Prostate gland (tissue), 2 donors: ENCODE measurements around the gene LAPTM4A. TPM values are rescaled to one million over a fixed set of nuclear protein-coding genes. Genes with fewer than 3 reads are reported as not detected.

Source experiments
- DNase-seq: peaks from one replicate; pipeline ENCODE4 v3.0.0-alpha.2; 2019; ENCODE audit warnings: low spot score
- H3K27ac ChIP-seq, 2 donors: fragments of 200-600 bp; sonication (generic); 2 replicates each; pipeline ENCODE4 v1.5.1; 2017 to 2019
- H3K27me3 ChIP-seq: fragments of 200-600 bp; sonication (generic); replicated peaks from 2 replicates; pipeline ENCODE4 v1.5.1; 2019; ENCODE audit not compliant: insufficient read depth
- H3K36me3 ChIP-seq, 2 donors: fragments of 200-600 bp; sonication (generic); 1 replicate in 1 of 2; 2 replicates in 1 of 2; pipeline versions ENCODE4 v1.5.1 to v1.8.1; 2017 to 2019
- H3K4me1 ChIP-seq: fragments of 200-600 bp; sonication (generic); replicated peaks from 2 replicates; pipeline ENCODE4 v1.5.1; 2019
- H3K4me3 ChIP-seq, 2 donors: fragments of 200-600 bp; sonication (generic); 2 replicates each; pipeline ENCODE4 v1.5.1; 2017 to 2019
- H3K9me3 ChIP-seq: fragments of 200-600 bp; sonication (generic); 2 replicates; pipeline ENCODE4 v1.5.1; 2017
- CTCF ChIP-seq, 4 experiments: fragments of 200-600 bp in 2 of 4; fragments of 450-650 bp in 2 of 4; sonication (generic) in 2 of 4; IDR thresholded peaks; 1 replicate in 3 of 4; 2 replicates in 1 of 4; pipeline ENCODE4 v1.5.1; 2016 to 2019; ENCODE audit warnings: antibody characterized with exemption in 4 of 4, mild to moderate bottlenecking in 2 of 4, moderate library complexity in 2 of 4
- POLR2A ChIP-seq: fragments of 450-650 bp; IDR thresholded peaks from one replicate; pipeline ENCODE4 v1.6.1; 2016; ENCODE audit warnings: antibody characterized with exemption, mild to moderate bottlenecking
- POLR2AphosphoS5 ChIP-seq: sonication (generic); formaldehyde crosslinking; IDR thresholded peaks from one replicate; pipeline ENCODE4 v1.6.1; 2017; ENCODE audit warnings: antibody characterized with exemption
- WGBS: methylation state at CpG from one replicate; pipeline ENCODE4 v1.1.5; 2018; 5-methylcytosine and 5-hydroxymethylcytosine counted together
- intact Hi-C: fragments of 100-400 bp; cut with DNase I; formaldehyde crosslinking; loops from one replicate; pipeline ENCODE4 v1.14.2; 2022
- total RNA-seq, 2 donors: library from RNA; depleted of rRNA; stranded (reverse); fragments of >200 nt; gene quantifications; one replicate each; pipeline ENCODE4 v1.1.0, GENCODE V29; 2016

Gene LAPTM4A
- total RNA-seq, 2 donors from 2014 or later: 142 to 340 TPM

- no peaks in the 10 kb centered on the region for H3K9me3 ChIP-seq
- H3K27ac ChIP-seq: no peak overlapping the region
- no peaks in the 10 kb centered on the region for H3K36me3 ChIP-seq
- DNase-seq: no peak
- H3K27me3 ChIP-seq: no peaks in the 10 kb centered on the region
- TF ChIP-seq POLR2A (no peak), POLR2AphosphoS5 (no peak), CTCF (IDR thresholded peaks at IDR 0.05) (no peak)
- no peaks in the 10 kb centered on the region for H3K4me1 ChIP-seq
- intact Hi-C loops: no loop called here
- 79% methylated on average over 11 of the region's 11 CpGs for WGBS
- H3K4me3 ChIP-seq: no peak overlapping the region
Measured at GRCh38 chr2:20062615-20063545, 11.5 kb upstream of the LAPTM4A start.

- H3K9me3 ChIP-seq: no peaks in the 10 kb centered on the region
- 91% methylated on average over 5 of the region's 5 CpGs for WGBS
- no peak for DNase-seq
- TF ChIP-seq POLR2A (no peak), POLR2AphosphoS5 (no peak), CTCF (IDR thresholded peaks at IDR 0.05) (no peak)
- no peaks in the 10 kb centered on the region for H3K4me1 ChIP-seq
- H3K36me3 ChIP-seq: no peaks in the 10 kb centered on the region
- no peak overlapping the region for H3K27ac ChIP-seq
- no peaks in the 10 kb centered on the region for H3K27me3 ChIP-seq
- H3K4me3 ChIP-seq: no peak overlapping the region
- intact Hi-C loops: no loop called here
Measured at GRCh38 chr2:20061940-20062339, 10.5 kb upstream of the LAPTM4A start.

DNA sequence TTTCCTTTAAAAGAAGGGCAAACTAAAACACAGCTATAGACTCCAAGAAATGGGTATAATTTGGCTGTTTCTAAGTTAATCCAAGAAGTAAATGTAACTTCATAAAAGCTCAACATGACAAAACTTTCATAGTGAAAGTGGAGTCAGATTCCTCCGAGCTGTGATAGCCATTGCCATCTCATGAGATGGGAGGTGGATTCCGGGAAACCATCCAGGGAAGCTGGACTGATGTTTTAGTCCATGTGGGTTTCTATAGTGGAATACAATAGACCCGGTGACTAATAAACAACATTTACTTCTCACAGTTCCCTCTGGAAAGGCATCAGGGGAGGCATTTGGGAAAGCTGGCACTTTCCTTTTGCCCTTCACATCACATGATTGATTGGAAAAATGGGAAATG lies 10.0 kb upstream of the LAPTM4A start:
- 79% methylated on average over 3 of the region's 3 CpGs for WGBS

GRCh38 chr2:20060106-20060505 lies 8.7 kb upstream of the LAPTM4A start:
- no peaks in the 10 kb centered on the region for H3K36me3 ChIP-seq
- no peaks in the 10 kb centered on the region for H3K9me3 ChIP-seq
- no peaks in the 10 kb centered on the region for H3K27me3 ChIP-seq
- intact Hi-C loops: no loop called here
- WGBS: 100% methylated on average over 1 of the region's 1 CpG
- DNase-seq: no peak
- no peak overlapping the region for H3K27ac ChIP-seq
- no peak overlapping the region for H3K4me3 ChIP-seq
- TF ChIP-seq CTCF (IDR thresholded peaks at IDR 0.05): no peak
- TF ChIP-seq POLR2AphosphoS5: no peak
- no peak for TF ChIP-seq POLR2A
- H3K4me1 ChIP-seq: no peaks in the 10 kb centered on the region

More for the DNA sequence above, 10.0 kb upstream of the LAPTM4A start:
- Histone ChIP-seq H3K36me3 (no peaks in the 10 kb centered on the region), H3K9me3 (no peaks in the 10 kb centered on the region), H3K27me3 (no peaks in the 10 kb centered on the region), H3K27ac (no peak overlapping the region), H3K4me1 (no peaks in the 10 kb centered on the region), H3K4me3 (no peak overlapping the region)
- TF ChIP-seq POLR2AphosphoS5: no peak
- no peak for TF ChIP-seq CTCF (IDR thresholded peaks at IDR 0.05)
- no peak for TF ChIP-seq POLR2A
- intact Hi-C loops: no loop called here
- no peak for DNase-seq

GRCh38 chr2:20057268-20057667 lies 5.8 kb upstream of the LAPTM4A start:
- intact Hi-C loops: no loop called here
- Histone ChIP-seq H3K27me3 (no peaks in the 10 kb centered on the region), H3K9me3 (no peaks in the 10 kb centered on the region), H3K4me3 (no peak overlapping the region), H3K4me1 (no peaks in the 10 kb centered on the region), H3K27ac (no peak overlapping the region), H3K36me3 (no peaks in the 10 kb centered on the region)
- WGBS: 97% methylated on average over 1 of the region's 1 CpG
- DNase-seq: no peak
- TF ChIP-seq POLR2A (no peak), POLR2AphosphoS5 (no peak), CTCF (IDR thresholded peaks at IDR 0.05) (no peak)
